ENCODE measurements around the gene FMN1.
A peak's percentile ranks its signal among the peaks of the same experiment; 100 is the strongest.
"Not testable (repeated sequence)": the region's sequence is repeated elsewhere in the genome, so short reads cannot be mapped to it uniquely, and the experiment has no call there.

Gene FMN1

DNA sequence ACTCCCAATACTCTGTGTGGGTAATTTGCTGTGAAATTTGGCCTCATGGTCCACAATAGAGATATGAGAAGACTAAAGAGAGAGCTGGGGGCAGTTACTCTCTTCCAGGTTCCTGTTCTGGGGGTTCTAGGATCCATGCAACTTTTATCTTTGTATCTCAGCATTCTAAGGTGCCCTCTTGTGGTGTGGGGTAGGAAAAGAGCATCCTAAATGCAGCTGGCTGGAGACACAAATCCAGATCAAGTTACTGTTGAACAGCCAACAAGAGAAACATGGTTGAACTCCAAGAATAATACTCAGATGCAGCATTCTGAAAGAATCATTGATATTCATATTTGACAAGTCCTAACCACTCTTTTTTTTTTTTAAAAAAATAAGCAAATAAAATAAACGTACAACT lies 238.5 kb downstream of the FMN1 start:
- TF ChIP-seq, protein P1, sequence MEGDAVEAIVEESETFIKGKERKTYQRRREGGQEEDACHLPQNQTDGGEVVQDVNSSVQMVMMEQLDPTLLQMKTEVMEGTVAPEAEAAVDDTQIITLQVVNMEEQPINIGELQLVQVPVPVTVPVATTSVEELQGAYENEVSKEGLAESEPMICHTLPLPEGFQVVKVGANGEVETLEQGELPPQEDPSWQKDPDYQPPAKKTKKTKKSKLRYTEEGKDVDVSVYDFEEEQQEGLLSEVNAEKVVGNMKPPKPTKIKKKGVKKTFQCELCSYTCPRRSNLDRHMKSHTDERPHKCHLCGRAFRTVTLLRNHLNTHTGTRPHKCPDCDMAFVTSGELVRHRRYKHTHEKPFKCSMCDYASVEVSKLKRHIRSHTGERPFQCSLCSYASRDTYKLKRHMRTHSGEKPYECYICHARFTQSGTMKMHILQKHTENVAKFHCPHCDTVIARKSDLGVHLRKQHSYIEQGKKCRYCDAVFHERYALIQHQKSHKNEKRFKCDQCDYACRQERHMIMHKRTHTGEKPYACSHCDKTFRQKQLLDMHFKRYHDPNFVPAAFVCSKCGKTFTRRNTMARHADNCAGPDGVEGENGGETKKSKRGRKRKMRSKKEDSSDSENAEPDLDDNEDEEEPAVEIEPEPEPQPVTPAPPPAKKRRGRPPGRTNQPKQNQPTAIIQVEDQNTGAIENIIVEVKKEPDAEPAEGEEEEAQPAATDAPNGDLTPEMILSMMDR (IDR thresholded peaks at IDR 0.05; ENCODE audit: insufficient read depth, low read length, missing control alignments) = peak; percentile 69
- no peak overlapping the region for H3K4me3 ChIP-seq (ENCODE audit: low read depth, low read length)
- peak; percentile 83 for DNase-seq (ENCODE audit: low read depth, low spot score)
- ChIA-PET POLR2A (interaction anchor here (0.7 to 1.7 kb wide), 2 partner anchors 105 to 113 kb away, joined by 4 to 10 read pairs; no protein-coding TSS in a partner anchor), CTCF (interaction anchor here (0.7 to 8.1 kb wide), 31 partner anchors 10 to 311 kb away, joined by 3 to 95 read pairs (median 4); no protein-coding TSS in a partner anchor)

DNA sequence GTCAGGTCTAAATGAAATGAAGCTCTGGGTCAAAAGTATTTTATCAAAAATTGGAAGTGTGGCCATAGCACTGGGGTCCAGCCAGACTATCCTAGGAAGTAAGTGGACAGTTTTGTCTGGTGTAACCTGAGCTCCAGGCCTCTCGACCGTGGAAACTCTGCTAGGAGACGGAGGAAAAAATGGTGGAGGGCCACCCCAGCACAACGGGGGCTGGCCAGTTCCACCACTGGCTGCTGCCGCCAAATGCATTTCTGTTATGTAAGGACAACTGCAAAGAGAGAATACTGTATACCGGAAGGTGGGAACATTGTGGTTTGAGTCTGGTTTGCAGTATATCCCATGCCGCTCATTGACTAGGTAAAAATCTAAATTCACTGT lies 241.0 kb downstream of the FMN1 start:
- POLR2A ChIA-PET = no interaction called here
- TF ChIP-seq, protein P1 (IDR thresholded peaks at IDR 0.05; ENCODE audit: insufficient read depth, low read length, missing control alignments) = no peak
- CTCF ChIA-PET = interaction anchor here (0.7 to 8.1 kb wide), 11 partner anchors 12 to 303 kb away, joined by 3 to 95 read pairs (median 3); no protein-coding TSS in a partner anchor
- H3K4me3 ChIP-seq (ENCODE audit: low read depth, low read length) = no peak overlapping the region
- no peak for DNase-seq (ENCODE audit: low read depth, low spot score)

DNA sequence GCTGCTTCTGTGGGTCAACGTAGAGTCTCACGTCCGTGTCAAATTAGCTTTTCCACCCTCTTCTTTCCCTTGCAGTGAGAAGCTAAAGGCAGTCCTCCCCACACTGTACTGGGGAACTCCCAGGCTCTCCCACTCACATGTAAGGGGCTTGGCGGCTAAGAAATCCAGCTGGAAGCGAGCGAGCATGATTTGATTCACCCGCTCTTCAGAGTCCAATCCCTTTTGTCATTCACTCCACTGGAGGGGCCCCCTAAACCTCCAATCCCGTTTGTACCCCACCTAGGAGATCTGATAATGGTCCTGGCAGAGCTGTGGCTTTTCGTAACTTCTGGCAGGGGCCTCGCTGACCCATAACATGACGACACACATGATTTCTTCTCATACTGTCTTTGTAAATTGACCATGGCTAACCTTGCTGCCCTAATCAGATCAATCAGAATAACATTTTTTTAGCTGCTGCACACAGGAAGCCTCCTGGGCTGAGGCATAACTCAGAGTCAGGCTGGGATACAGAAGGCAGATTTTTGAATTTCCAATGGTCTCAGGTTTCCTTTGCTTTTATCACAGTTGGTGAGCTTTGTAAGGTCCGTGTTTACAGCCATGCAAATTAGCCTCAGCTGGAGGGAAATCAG lies 241.5 kb downstream of the FMN1 start:
- no peak overlapping the region for H3K4me3 ChIP-seq (ENCODE audit: low read depth, low read length)
- CTCF ChIA-PET = interaction anchor here (0.7 to 8.1 kb wide), 13 partner anchors 11 to 303 kb away, joined by 3 to 95 read pairs (median 3); no protein-coding TSS in a partner anchor
- no peak for DNase-seq (ENCODE audit: low read depth, low spot score)
- POLR2A ChIA-PET = interaction anchor here (1.5 kb wide), 1 partner anchor 83 kb away, joined by 4 read pairs; no protein-coding TSS in a partner anchor
- TF ChIP-seq, protein P1 (IDR thresholded peaks at IDR 0.05; ENCODE audit: insufficient read depth, low read length, missing control alignments) = no peak

DNA sequence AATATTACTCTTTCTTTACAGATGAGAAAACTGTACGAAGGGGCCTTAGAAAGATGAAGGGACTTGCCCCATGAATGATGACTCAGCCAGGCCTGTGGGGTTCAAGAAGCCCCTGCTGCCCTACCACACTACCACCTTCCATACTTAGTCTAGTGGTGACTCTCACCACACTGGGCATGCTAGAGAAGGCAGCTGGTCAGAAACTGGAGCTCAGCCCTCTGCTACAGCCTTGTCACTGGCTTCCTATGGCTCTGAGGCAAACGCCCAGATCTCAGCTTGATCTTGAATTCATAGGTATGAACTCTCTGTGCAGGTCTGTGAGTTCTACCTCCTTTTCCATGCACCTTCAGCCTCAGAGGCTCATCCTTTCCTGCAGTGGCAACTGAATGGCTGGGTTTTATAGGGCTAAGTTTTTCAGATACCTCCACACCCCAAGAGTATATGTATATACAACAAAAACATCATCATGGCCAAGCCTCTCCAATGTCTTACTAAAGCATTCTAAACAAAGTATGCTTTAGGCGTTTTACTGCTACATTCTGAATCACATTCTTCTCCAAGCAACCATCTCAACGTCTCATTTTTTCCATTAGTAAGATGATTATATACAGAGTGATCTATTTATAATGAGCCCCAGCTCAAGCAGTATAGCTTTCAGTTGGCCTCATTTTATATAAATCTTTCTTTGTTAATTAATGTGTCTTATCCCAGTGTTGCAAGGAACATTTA lies 242.6 kb downstream of the FMN1 start:
- H3K4me3 ChIP-seq (ENCODE audit: low read depth, low read length) = no peak overlapping the region
- DNase-seq (ENCODE audit: low read depth, low spot score) = peak; percentile 64
- ChIA-PET CTCF (interaction anchor here (1.1 to 8.1 kb wide), 7 partner anchors 10 to 302 kb away, joined by 3 to 95 read pairs (median 3); no protein-coding TSS in a partner anchor), POLR2A (interaction anchor here (1.5 kb wide), 1 partner anchor 82 kb away, joined by 4 read pairs; no protein-coding TSS in a partner anchor)
- TF ChIP-seq, protein P1 (IDR thresholded peaks at IDR 0.05; ENCODE audit: insufficient read depth, low read length, missing control alignments) = no peak

DNA sequence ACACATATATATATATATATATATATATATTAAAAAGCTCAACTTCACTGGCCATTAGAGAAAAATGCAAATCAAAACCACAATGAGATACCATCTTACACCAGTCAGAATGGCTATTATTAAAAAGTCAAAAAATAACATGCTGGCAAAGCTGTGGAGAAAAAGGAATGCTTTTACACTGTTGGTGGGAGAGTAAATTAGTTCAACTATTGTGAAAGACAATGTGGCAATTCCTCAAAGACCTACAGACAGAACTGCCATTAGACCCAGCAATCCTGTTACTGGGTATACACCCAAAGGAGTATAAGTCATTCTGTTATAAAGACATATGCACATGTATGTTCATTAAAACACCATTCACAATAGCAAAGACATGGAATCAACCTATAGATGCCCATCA lies 244.5 kb downstream of the FMN1 start:
- POLR2A ChIA-PET = not testable (repeated sequence)

DNA sequence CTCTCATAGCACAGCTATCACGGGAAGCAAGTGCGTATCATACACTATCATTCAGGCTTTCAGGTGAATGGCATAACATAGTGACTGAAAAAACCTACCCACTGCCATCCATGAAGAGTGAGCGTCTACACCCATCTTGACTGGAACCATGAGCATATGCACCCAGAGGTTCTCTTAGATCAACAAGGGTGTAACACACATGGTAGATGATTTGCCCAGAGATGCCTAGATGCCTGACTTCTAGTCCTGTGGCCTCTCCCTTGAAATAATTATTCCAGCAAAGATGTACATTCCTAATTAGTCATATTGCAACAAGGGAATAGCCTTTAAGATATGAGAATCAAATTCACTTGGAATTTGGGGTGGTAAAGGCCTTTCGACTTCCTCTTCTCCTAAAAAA lies 248.3 kb downstream of the FMN1 start:
- no peak for DNase-seq (ENCODE audit: low read depth, low spot score)
- CTCF ChIA-PET = interaction anchor here (1.1 to 2.8 kb wide), 3 partner anchors 10 to 102 kb away, joined by 3 to 15 read pairs (median 12); no protein-coding TSS in a partner anchor
- no peak overlapping the region for H3K4me3 ChIP-seq (ENCODE audit: low read depth, low read length)
- POLR2A ChIA-PET = interaction anchor here (0.7 kb wide), 1 partner anchor 17 kb away, joined by 3 read pairs; no protein-coding TSS in a partner anchor
- TF ChIP-seq, protein P1 (IDR thresholded peaks at IDR 0.05; ENCODE audit: insufficient read depth, low read length, missing control alignments) = no peak

More for the DNA sequence above, 244.5 kb downstream of the FMN1 start:
- CTCF ChIA-PET = interaction anchor here (0.7 to 2.6 kb wide), 4 partner anchors 12 to 288 kb away, joined by 3 to 9 read pairs (median 6); no protein-coding TSS in a partner anchor
- not testable (repeated sequence) for DNase-seq (ENCODE audit: low read depth, low spot score); H3K4me3 ChIP-seq (ENCODE audit: low read depth, low read length)
